Non-pigmented ciliary epithelial cell (primary cell): Measurements from ENCODE around the gene NOTCH3.

Source experiments
- DNase-seq: peaks from one replicate; pipeline ENCODE4 v3.0.0-alpha.2; 2010; ENCODE audit warnings: low read depth

NOTCH3 gene

DNA sequence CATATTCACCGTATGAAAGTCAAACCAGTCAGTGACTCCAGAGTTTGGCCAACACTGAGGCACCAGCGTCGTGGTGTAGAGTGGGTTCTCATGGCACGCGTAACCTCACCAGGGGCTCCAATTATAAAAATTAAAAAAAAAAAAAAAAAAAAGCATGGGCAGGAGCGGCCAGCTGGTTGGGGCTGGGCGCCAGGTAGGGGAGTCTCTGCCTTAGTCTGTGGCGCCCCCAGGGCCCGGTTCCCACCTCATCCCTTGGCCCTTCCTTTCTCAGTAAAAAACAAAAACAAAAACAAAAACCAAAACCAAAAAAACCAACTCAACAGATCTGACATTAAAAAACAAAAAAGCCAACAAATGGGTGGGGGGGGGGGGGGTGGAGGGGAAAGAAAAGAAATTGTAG, 36.1 kb upstream of the NOTCH3 start:
- DNase-seq, result no peak

DNA sequence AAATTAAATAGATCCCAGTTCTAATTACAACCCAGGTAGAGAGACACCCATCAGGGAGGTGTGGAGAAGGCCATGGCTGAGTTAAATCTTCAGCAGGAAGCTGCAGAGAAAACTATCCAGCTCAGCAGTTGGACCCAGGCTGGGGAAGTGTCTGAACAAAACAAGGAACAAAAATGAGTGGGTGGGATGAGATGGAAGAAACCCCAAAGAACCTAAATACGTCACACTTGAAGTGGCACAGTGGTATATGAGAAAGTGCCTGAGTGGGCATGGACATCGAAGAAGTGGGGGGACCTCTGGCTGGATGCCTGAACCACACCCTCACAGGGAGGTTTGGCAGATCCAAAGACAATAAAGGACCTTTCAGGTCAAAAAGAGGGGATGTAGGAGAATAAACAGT, 35.0 kb upstream of the NOTCH3 start:
- DNase-seq, result no peak

DNA sequence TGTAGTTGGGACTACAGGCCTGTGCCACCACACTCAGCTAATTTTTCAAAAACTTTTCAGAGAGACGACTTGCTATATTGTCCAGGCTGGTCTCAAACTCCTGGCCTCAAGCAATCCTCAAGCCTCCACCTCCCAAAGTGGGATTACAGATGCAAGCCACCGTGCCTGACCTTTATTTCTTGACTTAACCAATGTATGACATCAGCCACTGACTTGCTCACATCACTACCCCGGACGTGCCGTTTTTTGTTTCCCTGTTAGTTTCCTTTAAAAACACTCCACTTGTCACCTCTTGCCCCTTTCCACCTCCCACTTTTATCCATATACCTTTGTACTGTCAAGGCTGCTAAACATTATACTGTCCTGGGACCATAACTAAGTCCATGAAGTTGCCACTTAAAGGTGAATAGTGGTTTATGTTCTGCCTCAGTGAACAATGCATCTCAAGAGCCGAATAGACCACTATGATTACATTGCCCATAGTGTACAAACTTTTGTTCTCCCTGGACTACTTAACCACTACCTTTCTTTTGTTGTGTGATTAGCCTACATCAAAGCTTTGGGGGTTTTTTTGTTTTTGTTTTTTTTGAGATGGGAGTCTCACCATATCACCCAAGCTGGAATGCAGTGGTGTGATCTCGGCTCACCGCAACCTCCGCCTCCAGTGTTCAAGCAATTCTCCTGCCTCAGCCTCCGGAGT, 33.8 kb upstream of the NOTCH3 start:
- no peak for DNase-seq

DNA sequence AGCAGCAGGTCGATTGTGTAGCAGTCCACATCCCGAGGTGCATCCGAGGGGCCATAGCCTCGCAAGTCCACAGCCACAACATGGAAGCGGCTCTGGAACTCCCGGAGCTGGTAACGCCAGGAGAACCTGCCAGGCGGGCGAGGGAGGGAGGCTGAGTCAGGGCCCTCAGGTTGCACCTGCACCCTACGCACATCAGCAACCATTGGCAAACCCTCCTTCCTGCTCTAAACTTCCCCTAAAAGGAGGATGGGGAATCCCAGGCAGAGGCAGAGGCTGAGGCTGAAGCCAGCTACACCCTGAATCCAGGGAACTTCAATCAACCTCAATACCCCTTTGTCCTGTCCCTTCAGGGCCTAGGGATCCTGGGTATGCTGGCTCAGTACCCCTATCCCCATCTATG, 30.5 kb upstream of the NOTCH3 start:
- DNase-seq, result no peak

DNA sequence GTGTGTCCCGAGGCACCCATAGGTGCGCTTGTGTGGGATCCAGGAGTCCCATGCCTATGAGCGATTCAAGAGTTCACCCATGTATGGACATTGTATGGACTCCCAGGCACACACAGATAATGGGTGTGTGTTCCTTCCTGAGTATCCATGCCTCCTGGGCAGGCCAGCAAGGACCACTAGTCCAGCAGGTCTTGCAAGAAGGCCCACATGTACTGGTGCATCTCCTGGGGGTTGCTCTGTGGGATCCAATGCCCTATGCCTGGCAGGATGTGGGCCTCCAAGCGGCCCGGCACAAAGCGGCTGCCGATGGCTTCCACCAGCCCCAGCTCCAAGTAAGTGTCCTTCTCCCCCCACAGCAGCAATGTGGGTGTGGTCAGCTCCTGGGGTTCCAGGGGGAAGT, 26.5 kb upstream of the NOTCH3 start:
- no peak for DNase-seq

DNA sequence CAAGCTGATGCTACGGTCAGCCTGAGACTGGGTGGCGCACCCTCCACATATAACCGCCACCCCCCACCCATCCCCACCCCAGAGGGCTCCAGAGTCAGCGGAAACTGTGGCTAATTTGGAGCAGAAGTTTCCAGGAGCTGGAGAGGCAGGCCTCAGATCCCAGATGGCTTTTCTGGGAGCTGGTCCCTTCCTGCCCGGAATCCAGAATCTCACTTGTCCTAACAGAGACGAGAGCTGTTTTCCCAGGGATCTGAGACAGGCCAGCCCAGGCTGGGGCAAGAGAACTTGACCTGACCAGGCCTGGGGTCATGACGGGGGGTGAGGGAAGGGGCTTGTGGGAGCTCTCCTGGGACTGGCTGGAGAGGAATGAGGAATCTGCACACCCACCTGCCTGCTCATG, 25.0 kb upstream of the NOTCH3 start:
- DNase-seq, result no peak

DNA sequence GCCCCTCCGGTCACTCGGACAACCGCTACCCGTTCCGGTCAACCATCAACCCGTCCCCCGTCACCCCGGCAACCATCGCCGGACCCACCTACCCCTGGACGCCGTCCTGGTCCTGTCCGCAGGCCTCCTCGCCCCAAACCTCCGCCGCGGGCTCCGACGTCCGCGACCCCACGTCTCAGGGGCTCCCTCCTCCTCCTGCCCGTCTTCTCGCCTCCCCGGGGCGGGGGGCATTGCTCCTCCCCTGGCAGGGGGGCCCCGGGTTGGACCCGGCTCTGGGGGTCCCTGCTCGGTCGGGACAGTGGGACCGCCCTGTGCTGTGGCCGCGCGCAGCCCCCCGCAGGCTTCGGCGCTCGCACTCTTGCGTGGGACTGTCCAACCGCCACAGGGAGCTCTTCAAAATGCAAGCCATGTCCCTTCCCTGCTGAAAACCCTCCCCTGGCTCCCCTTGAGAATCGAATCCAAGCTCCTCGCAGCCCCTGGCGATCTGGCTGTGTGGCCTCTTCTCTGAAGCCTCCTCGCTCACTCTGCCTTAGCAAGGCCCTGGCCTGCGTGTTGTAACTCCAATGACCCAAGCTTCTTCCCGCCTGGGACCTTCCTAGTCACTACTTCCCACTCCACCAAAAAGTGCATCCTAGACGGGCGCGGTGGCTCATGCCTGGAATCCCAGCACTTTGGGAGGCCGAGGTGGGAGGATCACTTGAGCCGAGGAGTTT, 23.0 kb upstream of the NOTCH3 start:
- DNase-seq, result no peak

DNA sequence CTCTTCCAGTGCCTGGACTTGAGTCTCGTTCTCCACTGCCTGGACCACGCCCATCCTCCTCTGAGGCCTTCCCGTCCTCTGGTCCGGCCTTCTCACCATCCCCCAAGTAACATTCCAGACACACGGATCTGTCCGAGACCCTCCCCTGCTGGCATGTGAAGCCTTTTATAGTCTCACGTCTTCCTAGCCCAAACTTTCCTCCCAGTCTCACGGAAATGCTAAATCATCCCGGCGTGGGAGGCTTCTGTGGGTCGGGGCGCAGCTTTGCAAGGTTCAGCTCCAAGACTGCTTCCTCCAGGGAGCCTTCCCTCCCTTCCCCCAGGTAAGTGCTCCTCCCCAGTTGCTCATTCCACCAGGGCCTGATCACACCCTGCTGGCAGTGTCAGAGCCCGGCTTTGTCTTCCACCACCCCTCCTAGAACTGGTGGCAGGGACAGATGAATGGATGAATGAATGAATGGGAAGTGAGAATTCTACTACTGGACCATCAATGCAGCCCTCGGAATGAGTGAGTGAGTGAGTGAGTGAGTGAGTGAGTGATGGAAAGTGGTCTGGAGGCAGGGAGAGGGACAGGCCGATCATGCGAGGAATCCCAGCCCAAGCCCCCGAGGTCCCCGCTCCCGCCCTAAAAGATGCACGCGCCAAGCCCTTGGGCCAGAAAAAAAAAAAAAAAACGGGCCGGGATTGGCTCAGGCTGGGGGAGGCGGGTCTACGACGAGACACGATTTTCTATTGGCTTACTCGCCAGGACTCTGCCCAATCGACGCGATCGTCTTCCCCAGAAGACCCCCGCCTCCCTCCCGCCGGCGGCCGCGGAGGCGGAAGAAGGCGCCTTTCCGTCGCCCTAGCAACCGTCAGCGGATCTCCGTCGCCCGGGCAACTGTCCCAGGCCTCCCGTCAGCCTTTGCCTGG, 22.2 kb upstream of the NOTCH3 start:
- DNase-seq, result peak; percentile 82

DNA sequence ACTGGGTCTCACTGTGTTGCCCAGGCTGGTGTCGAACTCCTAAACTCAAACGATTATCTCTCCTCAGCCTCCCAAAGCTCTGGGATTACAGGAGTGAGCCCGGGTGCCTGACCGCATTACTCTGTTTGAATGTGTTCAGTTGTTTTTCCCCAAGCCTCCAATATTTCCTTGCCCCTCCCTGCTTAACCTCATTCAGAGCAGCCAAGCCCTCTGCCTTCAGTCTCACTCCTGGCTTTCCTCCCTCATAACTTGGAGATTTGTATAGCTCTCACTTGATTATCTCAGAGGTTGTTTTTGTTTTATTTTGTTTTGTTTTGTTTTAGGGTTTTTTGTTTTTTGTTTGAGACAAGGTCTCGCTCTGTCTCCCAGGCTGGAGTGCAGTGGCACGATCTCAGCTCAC, 20.0 kb upstream of the NOTCH3 start:
- no peak for DNase-seq

DNA sequence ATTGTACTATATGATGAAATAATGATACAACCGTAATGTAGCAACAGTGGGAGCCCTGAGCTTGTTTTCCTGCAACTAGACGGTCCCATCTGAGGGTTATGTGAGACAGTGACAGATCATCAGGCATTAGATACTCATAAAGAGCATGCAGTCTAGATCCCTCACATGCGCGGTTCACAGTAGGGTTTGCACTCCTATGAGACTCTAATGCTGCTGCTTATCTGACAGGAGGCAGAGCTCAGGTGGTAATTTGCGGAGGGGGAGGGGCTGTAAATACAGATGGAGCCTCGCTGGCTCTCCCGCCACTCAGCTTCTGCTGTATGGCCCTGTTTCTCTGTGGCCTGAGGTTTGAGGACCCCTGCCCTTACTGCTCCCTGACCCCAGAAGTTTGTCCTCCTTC, 17.7 kb upstream of the NOTCH3 start:
- no peak for DNase-seq

DNA sequence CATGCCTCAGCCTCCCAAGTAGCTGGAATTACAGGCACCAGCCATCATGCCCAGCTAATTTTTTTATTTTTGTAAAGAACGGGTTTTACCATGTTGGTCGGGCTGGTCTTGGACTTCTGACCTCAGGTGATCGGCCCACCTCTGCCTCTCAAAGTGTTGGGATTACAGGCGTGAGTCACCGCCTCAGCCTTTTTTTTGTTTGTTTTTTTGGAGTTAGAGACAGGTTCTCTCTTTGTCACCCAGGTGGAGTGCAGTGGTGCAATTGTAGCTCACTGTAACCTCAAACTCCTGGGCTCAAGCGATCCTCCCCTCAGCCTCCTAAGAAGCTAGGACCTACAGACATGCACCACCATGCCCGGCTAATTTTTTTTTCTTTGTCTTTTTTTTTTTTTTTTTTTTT, 15.6 kb upstream of the NOTCH3 start:
- no peak for DNase-seq

DNA sequence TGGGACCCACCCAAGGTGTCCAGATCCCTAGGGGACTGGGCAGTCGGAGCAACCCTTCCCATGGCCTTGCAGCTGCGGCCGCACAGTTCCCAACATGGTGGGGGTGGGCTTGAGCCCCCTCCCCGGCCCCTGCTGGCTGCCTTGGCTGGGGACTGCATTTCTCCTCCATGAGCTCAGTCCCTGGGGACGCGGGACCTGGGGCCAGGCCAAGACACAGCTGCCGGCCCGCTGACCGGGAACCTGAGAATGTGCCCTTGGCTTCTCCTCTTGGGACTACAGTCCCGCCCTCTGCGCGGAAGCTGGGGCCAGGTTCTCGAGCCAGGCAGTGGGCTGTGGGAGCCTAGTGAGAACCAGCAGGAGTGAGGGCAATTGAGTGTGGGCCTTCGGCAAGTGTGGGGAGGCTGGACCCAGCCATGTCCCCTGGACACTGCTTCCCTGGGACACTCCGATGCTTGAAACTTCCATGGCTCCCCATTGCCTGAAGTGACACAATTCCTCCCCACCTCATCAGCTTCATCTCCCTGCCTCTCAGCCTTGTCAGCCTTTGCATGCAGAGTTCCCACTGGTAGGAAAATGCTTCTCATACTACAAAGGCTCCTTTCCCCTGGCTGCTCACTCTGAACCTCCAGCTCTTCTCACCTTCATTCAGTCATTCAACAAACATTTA, 13.1 kb upstream of the NOTCH3 start:
- no peak for DNase-seq

DNA sequence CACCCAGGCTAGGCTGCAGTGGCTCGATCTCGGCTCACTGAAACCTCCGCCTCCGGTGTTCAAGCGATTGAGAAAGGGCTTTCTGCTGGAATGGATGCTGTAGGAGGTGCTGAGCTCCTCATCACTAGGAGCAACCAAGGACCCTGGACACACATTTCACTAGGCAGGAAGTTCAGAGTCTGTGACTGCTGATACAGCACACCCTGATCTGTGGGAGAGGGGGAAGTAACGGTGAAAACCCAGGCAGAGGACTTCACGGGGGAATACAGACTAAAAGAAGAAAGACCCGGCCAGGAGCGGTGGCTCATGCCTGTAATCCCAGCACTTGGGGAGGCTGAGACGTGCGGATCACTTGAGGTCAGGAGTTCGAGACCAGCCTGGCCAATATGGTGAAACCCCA, 11.9 kb upstream of the NOTCH3 start:
- DNase-seq, result no peak

DNA sequence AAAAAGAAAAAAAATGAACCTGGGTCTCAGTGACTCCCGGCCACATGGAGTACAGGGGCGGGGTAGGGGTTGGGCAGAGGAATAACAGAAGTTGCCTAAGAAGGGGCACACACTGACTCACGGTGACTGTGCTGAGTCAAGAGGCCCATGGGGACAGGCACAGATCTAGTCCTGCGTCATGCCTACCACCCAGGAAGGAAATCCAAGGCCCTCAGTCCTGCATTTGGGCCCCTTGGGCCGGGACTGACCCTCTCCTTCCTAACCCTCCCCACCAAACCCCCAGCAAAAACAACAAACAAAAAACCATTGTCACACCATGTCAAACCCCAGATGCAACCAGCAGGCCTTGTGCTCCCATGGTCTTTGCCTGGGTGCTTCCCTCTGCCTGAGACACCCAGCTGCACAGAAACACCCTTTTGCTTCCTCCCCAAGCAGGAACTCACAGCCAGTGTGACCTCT, 9.6 kb upstream of the NOTCH3 start:
- no peak for DNase-seq

DNA sequence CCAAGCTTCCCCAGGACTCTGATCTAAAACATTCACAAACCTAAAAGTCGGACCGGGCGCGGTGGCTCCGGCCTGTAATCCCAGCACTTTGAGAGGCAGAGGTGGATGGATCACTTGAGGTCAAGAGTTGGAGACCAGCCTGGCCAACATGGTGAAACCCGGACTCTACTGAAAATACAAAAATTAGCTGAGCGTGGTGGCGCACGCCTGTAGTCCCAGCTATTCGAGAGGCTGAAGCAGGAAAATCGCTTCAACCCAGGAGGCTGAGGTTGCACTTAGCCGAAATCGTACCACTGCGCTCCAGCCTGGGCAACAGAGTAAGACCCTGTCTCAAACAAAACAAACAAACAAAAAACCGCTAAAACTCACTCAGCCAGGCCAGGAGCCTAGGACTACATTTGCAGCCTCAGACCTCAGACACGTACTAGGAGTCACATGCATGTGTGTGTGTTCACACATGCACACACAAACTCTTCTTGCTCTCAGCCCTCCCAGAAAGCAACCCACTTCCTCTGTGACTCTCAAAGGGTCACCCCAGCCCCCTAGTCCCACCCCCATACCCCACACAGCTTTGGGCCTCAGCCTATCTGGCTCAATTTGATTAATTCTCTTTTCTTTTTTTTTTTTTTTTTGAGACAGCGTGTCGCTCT, 704 bp upstream of the NOTCH3 start:
- DNase-seq, result no peak

DNA sequence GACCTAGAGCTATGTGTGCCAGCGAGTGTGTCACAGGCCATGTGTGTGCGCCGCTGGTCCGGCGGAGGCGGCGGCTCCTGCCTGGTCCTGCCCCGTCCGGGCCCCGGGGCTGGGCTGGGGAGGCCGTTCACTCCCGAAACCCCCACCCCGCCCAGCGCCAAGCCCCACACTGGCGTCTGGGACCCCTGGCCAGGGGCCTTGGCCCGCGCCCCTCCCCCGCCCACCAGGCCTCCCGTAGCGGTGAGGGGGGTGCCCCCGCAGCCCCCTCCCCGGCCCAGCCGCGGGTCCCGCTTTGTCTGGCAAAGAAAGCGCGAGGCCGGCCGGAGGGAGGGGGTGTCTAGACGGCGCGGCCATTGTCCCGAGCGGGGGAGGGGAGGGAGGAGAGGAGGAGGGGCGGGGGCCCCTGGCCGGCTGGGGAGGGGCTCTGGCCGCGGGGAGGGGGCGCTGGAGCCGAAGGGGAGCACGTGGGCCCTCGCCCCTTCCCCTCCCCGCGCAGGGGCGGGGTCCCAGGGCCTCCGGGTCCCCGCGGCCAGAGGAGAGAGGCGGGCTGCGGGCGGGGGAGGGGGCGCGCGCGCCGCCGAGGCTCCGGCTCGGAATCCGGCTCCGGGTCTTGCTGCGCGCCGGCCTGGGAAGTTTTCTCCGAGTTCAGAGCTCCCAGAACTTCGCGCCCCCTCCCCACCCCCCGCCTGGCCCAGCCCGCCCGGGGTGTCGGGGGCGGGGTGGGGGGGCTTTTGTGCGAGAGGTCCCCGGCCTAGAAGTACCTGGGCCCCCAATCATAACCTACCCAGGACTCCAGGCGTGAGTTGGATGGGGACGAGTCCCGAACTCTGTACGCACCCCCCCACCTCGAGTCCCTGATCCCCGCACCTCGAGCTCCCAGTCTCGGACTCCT, 888 bp downstream of the NOTCH3 start:
- no peak for DNase-seq

DNA sequence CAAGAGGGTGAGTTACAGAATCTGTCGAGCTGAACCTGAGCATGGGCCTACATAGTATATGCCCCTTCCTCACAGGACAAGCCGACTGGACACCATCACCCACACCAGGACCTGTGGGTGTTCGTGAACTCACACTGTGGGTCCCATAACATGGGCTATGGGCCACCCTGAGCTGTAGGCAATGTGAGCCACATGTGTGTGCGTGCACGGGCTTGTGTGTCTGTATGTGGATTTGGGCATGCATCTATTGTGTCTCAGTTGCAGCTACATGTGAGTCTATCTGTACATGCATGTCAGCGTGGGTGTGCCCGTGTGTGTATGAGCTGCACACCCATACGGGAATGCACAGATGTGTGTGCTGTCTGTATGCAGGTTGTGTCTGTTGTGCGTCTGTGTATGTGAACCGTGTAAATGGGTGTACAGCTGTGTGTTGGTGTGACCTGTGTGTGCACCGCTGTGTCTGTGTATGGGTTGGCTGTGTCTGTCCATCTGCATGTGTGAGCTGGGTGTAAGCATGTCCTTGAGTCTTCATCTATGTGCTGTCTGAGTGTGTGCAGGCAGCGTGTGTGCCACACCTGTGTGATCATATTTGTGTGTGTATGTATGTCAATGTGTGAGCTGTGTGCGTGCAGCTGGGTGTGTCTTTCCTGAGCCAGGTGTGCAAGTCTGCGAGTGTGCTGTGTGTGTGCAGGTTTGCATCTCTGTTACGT, 1.7 kb downstream of the NOTCH3 start:
- DNase-seq, result no peak

DNA sequence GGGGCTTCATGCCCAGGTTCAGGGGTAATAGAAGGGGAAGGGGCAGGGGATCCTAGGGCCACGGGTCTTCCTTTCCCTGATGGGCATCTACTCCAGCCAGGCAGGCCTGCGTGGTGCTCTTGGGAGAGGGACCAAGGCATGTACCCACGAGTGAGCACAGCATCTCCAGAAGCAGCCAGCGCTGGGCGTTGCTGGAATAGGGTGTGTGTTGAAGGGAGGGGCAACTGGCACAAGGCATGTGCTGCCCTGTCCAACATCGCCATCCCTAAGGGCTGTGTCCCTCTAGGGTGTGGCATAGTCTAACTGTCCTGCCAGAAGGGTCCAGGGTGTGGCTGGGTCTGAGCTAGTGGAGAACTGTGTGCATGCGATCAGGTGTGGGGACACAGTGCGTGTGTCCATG, 2.9 kb downstream of the NOTCH3 start:
- no peak for DNase-seq

DNA sequence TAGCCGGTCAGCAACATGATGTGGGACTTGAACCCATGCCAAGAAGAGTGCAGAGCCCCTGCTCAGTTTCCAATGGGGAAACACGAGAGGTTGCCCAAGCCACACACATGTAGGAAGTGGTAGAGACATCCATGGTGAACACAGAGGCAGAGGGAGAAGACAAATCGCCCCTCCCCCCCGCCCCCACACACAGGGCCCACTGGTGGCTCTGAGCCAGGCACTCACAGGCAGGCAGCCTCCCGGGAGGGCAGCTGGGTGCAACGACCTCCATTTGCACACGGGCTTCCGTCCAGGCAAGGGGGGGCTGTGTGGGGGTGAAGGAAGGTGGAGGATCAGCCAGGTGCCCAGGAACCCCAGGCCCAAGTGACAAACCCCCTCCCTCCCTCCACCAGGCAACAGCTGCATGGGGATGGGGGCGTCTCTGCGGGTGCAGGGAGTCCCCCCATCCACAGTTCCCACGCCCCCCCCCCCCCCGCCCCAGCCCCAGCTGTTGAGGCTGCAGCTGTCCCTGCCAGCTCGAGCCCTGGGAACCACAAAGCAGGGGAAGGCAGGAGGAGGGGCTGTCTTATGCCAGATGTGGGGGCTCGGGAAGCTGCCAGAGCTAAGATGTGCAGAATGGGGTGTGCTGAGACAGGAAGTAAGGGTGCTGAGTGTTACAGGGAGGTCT, 3.4 kb downstream of the NOTCH3 start:
- DNase-seq, result no peak
